SK-N-SH (cell line): ENCODE data around the gene RAD51B. TPM values are rescaled to one million over a fixed set of nuclear protein-coding genes. Genes with fewer than 3 reads are reported as not detected.

ENCODE experiments used
- CTCF ChIA-PET: fragments of 300-600, 350-600 bp; formaldehyde crosslinking; extraction: SDS; loops from one replicate; lab custom pipeline; 2021; lab: Yijun Ruan, JAX
- POLR2A ChIA-PET: fragments of 350-600 bp; sonication (Branson Sonifier 250); formaldehyde crosslinking; extraction: SDS; loops from one replicate; lab custom pipeline; 2020; ENCODE audit warnings: antibody characterized with exemption, inconsistent platforms; lab: Yijun Ruan, JAX
- DNase-seq: peaks from one replicate; pipeline ENCODE4 v3.0.0; 2012
- H2AFZ ChIP-seq: fragments of 200-600 bp; sonication (generic); 2 replicates; pipeline ENCODE4 v1.8.1; 2016; ENCODE audit warnings: antibody characterized with exemption, mild to moderate bottlenecking, low read depth
- H3F3A ChIP-seq: fragments of 200-600 bp; sonication (generic); replicated peaks from 2 replicates; pipeline ENCODE3; 2016; ENCODE audit warnings: antibody characterized with exemption, mild to moderate bottlenecking; ENCODE audit not compliant: insufficient read depth
- H3K27ac ChIP-seq, 2 experiments: fragments of 200-500 bp in 1 of 2; fragments of 200-600 bp in 1 of 2; sonication (Bioruptor generic) in 1 of 2; sonication (generic), shearing (Covaris generic) in 1 of 2; 2 replicates each; pipeline versions ENCODE4 v1.5.1 to v1.6.1; 2014 to 2016; ENCODE audit warnings: low read depth in 2 of 2, inconsistent platforms in 1 of 2, low read length in 1 of 2, mild to moderate bottlenecking in 1 of 2, mixed read lengths in 1 of 2
- H3K27me3 ChIP-seq: fragments of 200-600 bp; sonication (generic), shearing (Covaris generic); 2 replicates; pipeline ENCODE4 v1.6.1; 2016; ENCODE audit warnings: mixed run types; ENCODE audit not compliant: insufficient read depth
- H3K36me3 ChIP-seq, 2 experiments: fragments of 200-500 bp in 1 of 2; fragments of 200-600 bp in 1 of 2; sonication (Bioruptor generic) in 1 of 2; sonication (generic) in 1 of 2; replicated peaks in 1 of 2; 2 replicates each; pipeline versions ENCODE3 to v1.5.1; 2014 to 2016; ENCODE audit warnings: low read length in 1 of 2, mild to moderate bottlenecking in 1 of 2; ENCODE audit not compliant: insufficient read depth in 2 of 2, control insufficient read depth in 1 of 2
- H3K4me1 ChIP-seq, 2 experiments: fragments of 200-500 bp in 1 of 2; fragments of 200-600 bp in 1 of 2; sonication (Bioruptor generic) in 1 of 2; sonication (generic), shearing (Covaris generic) in 1 of 2; 2 replicates each; pipeline versions ENCODE4 v1.5.1 to v1.6.1; 2014 to 2016; ENCODE audit warnings: low read depth in 1 of 2, low read length in 1 of 2, mixed run types in 1 of 2; ENCODE audit not compliant: insufficient read depth in 2 of 2, control insufficient read depth in 1 of 2
- H3K4me2 ChIP-seq: fragments of 200-600 bp; sonication (generic), shearing (Covaris generic); 2 replicates; pipeline ENCODE4 v1.6.1; 2017; ENCODE audit warnings: mixed run types
- H3K4me3 ChIP-seq, 2 experiments: fragments of 200-500 bp in 1 of 2; fragments of 200-600 bp in 1 of 2; sonication (Bioruptor generic) in 1 of 2; sonication (generic), shearing (Covaris generic) in 1 of 2; 2 replicates each; pipeline versions ENCODE4 v1.5.1 to v1.8.1; 2014 to 2016; ENCODE audit warnings: low read depth in 2 of 2, inconsistent platforms in 1 of 2, low read length in 1 of 2, mild to moderate bottlenecking in 1 of 2, mixed read lengths in 1 of 2, moderate library complexity in 1 of 2
- H3K79me2 ChIP-seq: fragments of 200-600 bp; sonication (generic); 2 replicates; pipeline ENCODE4 v1.8.1; 2017; ENCODE audit warnings: mild to moderate bottlenecking; ENCODE audit not compliant: insufficient read depth
- H3K9ac ChIP-seq: fragments of 200-600 bp; sonication (generic); 2 replicates; pipeline ENCODE4 v1.6.1; 2017; ENCODE audit warnings: mixed run types
- H3K9me2 ChIP-seq: fragments of 200-600 bp; sonication (generic); 2 replicates; pipeline ENCODE4 v1.6.1; 2017; ENCODE audit warnings: mixed run types
- H3K9me3 ChIP-seq: fragments of 200-600 bp; sonication (generic); 2 replicates; pipeline ENCODE4 v1.6.1; 2017; ENCODE audit warnings: mixed run types, mild to moderate bottlenecking, moderate library complexity
- H4K20me1 ChIP-seq: fragments of 200-600 bp; sonication (generic); 2 replicates; pipeline ENCODE4 v1.6.1; 2017; ENCODE audit warnings: mild to moderate bottlenecking, mixed run types; ENCODE audit not compliant: insufficient read depth
- ELF1 ChIP-seq: IDR thresholded peaks from 2 replicates; pipeline ENCODE4 v1.4.0; 2012
- EP300 ChIP-seq, 2 experiments: IDR thresholded peaks; 2 replicates each; pipeline versions ENCODE4 v1.4.0 to v1.6.1; 2012; ENCODE audit warnings: borderline replicate concordance in 1 of 2, low read depth in 1 of 2, low read length in 1 of 2
- IRF3 ChIP-seq: fragments of 150-350 bp; IDR thresholded peaks from 2 replicates; pipeline ENCODE4 v1.6.1; 2016; ENCODE audit warnings: mild to moderate bottlenecking, low read depth, low read length
- MEF2A ChIP-seq: IDR thresholded peaks from 2 replicates; pipeline ENCODE4 v1.4.0; 2012; ENCODE audit warnings: low read depth, borderline replicate concordance
- MXI1 ChIP-seq: IDR thresholded peaks from 2 replicates; pipeline ENCODE4 v1.6.1; 2012; ENCODE audit warnings: mild to moderate bottlenecking, low read depth, low read length, improper control_type of control experiment
- NRF1 ChIP-seq: IDR thresholded peaks from 2 replicates; pipeline ENCODE4 v1.6.1; 2012; ENCODE audit warnings: low read depth, mild to moderate bottlenecking, low read length
- PBX3 ChIP-seq: IDR thresholded peaks from 2 replicates; pipeline ENCODE4; 2012
- POLR2AphosphoS5 ChIP-seq: IDR thresholded peaks from 2 replicates; pipeline ENCODE4 v1.6.1; 2012; ENCODE audit warnings: low read depth, low read length
- RAD21 ChIP-seq: IDR thresholded peaks from 2 replicates; pipeline ENCODE4 v1.6.1; 2012; ENCODE audit warnings: mild to moderate bottlenecking, low read length
- SMC3 ChIP-seq: IDR thresholded peaks from 2 replicates; pipeline ENCODE4 v1.6.1; 2012; ENCODE audit warnings: low read depth, low read length, improper control_type of control experiment
- TCF12 ChIP-seq: IDR thresholded peaks from 2 replicates; pipeline ENCODE4 v1.4.0; 2012
- YY1 ChIP-seq: IDR thresholded peaks from 2 replicates; pipeline ENCODE4 v1.4.0; 2012; ENCODE audit warnings: low read depth, mild to moderate bottlenecking
- whole genome bisulfite sequencing: methylation state at CpG from one replicate; pipeline ENCODE4 v1.1.6; 2017; ENCODE audit warnings: low lambda C conversion rate; 5-methylcytosine and 5-hydroxymethylcytosine counted together
- polyA plus RNA-seq, 3 experiments: library from polyadenylated mRNA; depleted of rRNA; stranded (reverse); fragments of >200 nt; gene quantifications; 2 replicates each; pipeline ENCODE4 v1.2.3, GENCODE V29; 2012
- TF ChIP-seq, protein P1 (sequence below): IDR thresholded peaks from 2 replicates; pipeline ENCODE4 v1.4.0; 2012; ENCODE audit warnings: low read depth, borderline replicate concordance
- TF ChIP-seq, protein P2 (sequence below): IDR thresholded peaks from 2 replicates; pipeline ENCODE4 v1.6.1; 2012; ENCODE audit warnings: mild to moderate bottlenecking, low read depth, low read length, moderate library complexity

Gene RAD51B
- polyA plus RNA-seq, 1 of the 3 experiments (the other 2 are of a cell fraction), result 6.0 TPM

DNA sequence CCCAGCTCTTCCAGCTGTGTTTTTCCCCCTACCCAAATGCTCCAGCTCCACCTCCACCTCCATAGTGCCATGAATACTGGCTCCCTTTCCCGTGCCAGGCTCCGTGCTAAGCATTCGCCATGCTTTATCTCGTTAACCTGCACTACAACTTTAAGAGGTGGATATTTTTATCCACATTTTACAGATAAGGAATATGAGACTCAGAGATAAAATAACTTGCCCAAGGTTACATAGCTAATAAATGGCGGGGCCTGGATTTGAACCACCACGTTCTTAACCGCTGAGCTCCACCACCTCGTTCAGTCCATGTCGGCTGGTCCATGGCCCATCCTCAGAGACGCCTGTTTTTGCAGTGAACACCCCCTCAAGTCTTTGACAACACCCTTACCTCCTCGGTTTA lies 858.3 kb downstream of the RAD51B start:
- no peak overlapping the region for H3K9ac ChIP-seq
- no peak overlapping the region for H2AFZ ChIP-seq
- no peak overlapping the region for H3K4me3 ChIP-seq
- H3K4me2 ChIP-seq, result no peak overlapping the region
- no peak overlapping the region for H3K27ac ChIP-seq
- H3F3A ChIP-seq, result peaks cover 22% of the 10 kb centered on the region
- TF ChIP-seq, protein P1, sequence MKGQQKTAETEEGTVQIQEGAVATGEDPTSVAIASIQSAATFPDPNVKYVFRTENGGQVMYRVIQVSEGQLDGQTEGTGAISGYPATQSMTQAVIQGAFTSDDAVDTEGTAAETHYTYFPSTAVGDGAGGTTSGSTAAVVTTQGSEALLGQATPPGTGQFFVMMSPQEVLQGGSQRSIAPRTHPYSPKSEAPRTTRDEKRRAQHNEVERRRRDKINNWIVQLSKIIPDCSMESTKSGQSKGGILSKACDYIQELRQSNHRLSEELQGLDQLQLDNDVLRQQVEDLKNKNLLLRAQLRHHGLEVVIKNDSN, result no peak
- TF ChIP-seq PBX3 (no peak), MEF2A (no peak), RAD21 (no peak), NRF1 (no peak)
- ChIA-PET POLR2A (no interaction called here), CTCF (interaction anchor here (0.6 to 2.0 kb wide), 3 partner anchors 20 to 24 kb away, joined by 3 to 4 read pairs (median 3); no protein-coding TSS in a partner anchor)
- no peaks in the 10 kb centered on the region for H3K9me3 ChIP-seq
- H4K20me1 ChIP-seq, result no peaks in the 10 kb centered on the region
- no peaks in the 10 kb centered on the region for H3K27me3 ChIP-seq
- H3K4me1 ChIP-seq, result peaks cover 0 to 30% of the 10 kb centered on the region in 2 experiments; a peak in 2 of 4 replicates
- WGBS, result 96% methylated on average over 11 of the region's 11 CpGs
- H3K9me2 ChIP-seq, result no peaks in the 10 kb centered on the region
- H3K36me3 ChIP-seq, result no peaks in the 10 kb centered on the region
- DNase-seq, result no peak
- H3K79me2 ChIP-seq, result no peaks in the 10 kb centered on the region

DNA sequence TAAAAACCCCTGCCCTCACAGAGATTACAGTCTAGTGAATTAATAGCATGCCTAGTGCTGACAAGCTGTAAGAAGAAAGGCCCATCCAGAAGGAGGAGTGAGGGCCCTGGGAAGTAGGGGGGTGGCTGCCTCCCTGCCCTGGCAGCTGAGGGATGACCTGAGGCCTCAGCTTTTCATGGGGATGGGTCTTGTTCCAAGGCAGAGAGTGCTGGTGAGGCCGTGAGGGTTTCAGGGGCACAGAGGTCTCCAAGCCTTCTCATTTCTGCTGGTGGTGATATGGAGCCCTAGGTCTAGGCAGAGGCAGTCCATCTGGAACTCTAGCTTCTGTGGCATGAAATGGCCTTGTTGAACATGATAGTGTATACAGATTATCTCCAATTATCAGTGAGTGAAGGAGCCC lies 858.9 kb downstream of the RAD51B start:
- no peak overlapping the region for H3K4me3 ChIP-seq
- no peak overlapping the region for H3K9ac ChIP-seq
- DNase-seq, result no peak
- H3K36me3 ChIP-seq, result no peaks in the 10 kb centered on the region
- no peaks in the 10 kb centered on the region for H4K20me1 ChIP-seq
- POLR2A ChIA-PET, result no interaction called here
- H3K79me2 ChIP-seq, result no peaks in the 10 kb centered on the region
- TF ChIP-seq ELF1 (no peak), MXI1 (no peak), SMC3 (no peak), EP300 (IDR thresholded peaks at IDR 0.05; ENCODE audit: borderline replicate concordance in 1 of 2, low read depth in 1 of 2, low read length in 1 of 2) (no peak)
- TF ChIP-seq, all 33 proteins: peak for 0
- H3F3A ChIP-seq, result peaks cover 27% of the 10 kb centered on the region
- WGBS, result no CpG with 5 or more reads among the region's 1 CpG
- H3K9me3 ChIP-seq, result no peaks in the 10 kb centered on the region
- peaks cover 0 to 35% of the 10 kb centered on the region in 2 experiments; a peak in 3 of 4 replicates for H3K4me1 ChIP-seq
- no peaks in the 10 kb centered on the region for H3K9me2 ChIP-seq
- H3K4me2 ChIP-seq, result no peak overlapping the region
- CTCF ChIA-PET, result interaction anchor here (0.6 to 1.0 kb wide), 2 partner anchors 21 to 23 kb away, joined by 3 read pairs; no protein-coding TSS in a partner anchor
- no peaks in the 10 kb centered on the region for H3K27me3 ChIP-seq
- no peak overlapping the region for H3K27ac ChIP-seq
- no peak overlapping the region for H2AFZ ChIP-seq

DNA sequence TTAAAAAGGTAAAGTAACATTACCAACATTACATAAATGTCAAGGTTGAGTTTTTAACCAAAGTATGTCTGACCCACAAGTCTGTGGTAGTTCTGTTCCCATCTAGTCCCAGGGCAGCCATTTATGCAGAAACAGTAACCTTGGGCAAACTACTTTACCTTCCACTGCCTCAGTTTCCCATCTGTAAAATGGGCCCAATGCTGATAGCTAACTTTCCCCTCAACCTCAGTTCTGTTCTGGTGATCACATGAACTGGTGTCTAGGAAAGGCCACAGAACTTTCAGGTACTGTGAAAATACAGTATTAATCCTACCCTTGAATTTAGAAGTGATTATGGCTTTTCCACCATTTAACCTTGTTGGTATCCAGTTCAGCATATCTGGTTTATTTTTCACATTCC lies 859.7 kb downstream of the RAD51B start:
- ChIA-PET POLR2A (no interaction called here), CTCF (no interaction called here)
- H3K4me2 ChIP-seq, result no peak overlapping the region

More for the DNA sequence above, 859.7 kb downstream of the RAD51B start:
- no peaks in the 10 kb centered on the region for H3K9me3 ChIP-seq
- TF ChIP-seq, protein P2, sequence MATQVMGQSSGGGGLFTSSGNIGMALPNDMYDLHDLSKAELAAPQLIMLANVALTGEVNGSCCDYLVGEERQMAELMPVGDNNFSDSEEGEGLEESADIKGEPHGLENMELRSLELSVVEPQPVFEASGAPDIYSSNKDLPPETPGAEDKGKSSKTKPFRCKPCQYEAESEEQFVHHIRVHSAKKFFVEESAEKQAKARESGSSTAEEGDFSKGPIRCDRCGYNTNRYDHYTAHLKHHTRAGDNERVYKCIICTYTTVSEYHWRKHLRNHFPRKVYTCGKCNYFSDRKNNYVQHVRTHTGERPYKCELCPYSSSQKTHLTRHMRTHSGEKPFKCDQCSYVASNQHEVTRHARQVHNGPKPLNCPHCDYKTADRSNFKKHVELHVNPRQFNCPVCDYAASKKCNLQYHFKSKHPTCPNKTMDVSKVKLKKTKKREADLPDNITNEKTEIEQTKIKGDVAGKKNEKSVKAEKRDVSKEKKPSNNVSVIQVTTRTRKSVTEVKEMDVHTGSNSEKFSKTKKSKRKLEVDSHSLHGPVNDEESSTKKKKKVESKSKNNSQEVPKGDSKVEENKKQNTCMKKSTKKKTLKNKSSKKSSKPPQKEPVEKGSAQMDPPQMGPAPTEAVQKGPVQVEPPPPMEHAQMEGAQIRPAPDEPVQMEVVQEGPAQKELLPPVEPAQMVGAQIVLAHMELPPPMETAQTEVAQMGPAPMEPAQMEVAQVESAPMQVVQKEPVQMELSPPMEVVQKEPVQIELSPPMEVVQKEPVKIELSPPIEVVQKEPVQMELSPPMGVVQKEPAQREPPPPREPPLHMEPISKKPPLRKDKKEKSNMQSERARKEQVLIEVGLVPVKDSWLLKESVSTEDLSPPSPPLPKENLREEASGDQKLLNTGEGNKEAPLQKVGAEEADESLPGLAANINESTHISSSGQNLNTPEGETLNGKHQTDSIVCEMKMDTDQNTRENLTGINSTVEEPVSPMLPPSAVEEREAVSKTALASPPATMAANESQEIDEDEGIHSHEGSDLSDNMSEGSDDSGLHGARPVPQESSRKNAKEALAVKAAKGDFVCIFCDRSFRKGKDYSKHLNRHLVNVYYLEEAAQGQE, result no peak
- TF ChIP-seq POLR2AphosphoS5 (no peak), IRF3 (no peak), YY1 (no peak), TCF12 (no peak)
- H3K9me2 ChIP-seq, result no peaks in the 10 kb centered on the region
- no peaks in the 10 kb centered on the region for H3K79me2 ChIP-seq
- no peak overlapping the region for H3K9ac ChIP-seq
- no peak overlapping the region for H3K4me3 ChIP-seq
- H2AFZ ChIP-seq, result no peak overlapping the region
- peaks cover 0 to 44% of the 10 kb centered on the region in 2 experiments; a peak in 3 of 4 replicates for H3K4me1 ChIP-seq
- H3K36me3 ChIP-seq, result no peaks in the 10 kb centered on the region
- peaks cover 23% of the 10 kb centered on the region for H3F3A ChIP-seq
- no peaks in the 10 kb centered on the region for H4K20me1 ChIP-seq
- H3K27me3 ChIP-seq, result no peaks in the 10 kb centered on the region
- DNase-seq, result no peak
- H3K27ac ChIP-seq, result no peak overlapping the region
